Stimulated activated naive CD8-positive, alpha-beta T cell treated with anti-CD3 and anti-CD28 coated beads, Interleukin-15, Interleukin-2, amounts not matched to agents 100 ng/mL and 50 ng/mL, for 24 hours (primary cell): Measurements from ENCODE around the gene SMOC2.
"Not testable (repeated sequence)": the region's sequence is repeated elsewhere in the genome, so short reads cannot be mapped to it uniquely, and the experiment has no call there.

Experiments used
- H3K27ac Mint-ChIP-seq: one replicate; pipeline ENCODE4 v1.8.0; 2021; ENCODE audit warnings: mild to moderate bottlenecking, mixed read lengths
- H3K27me3 Mint-ChIP-seq: one replicate; pipeline ENCODE4 v1.8.0; 2021; ENCODE audit warnings: mixed read lengths
- H3K36me3 Mint-ChIP-seq: one replicate; pipeline ENCODE4 v1.8.0; 2021; ENCODE audit warnings: low read depth, mixed read lengths
- H3K4me1 Mint-ChIP-seq: one replicate; pipeline ENCODE4 v1.8.0; 2021; ENCODE audit warnings: low read depth, mixed read lengths
- H3K4me3 Mint-ChIP-seq: one replicate; pipeline ENCODE4 v1.8.0; 2021; ENCODE audit warnings: mild to moderate bottlenecking, mixed read lengths
- H3K9me3 Mint-ChIP-seq: one replicate; pipeline ENCODE4 v1.8.0; 2021; ENCODE audit warnings: mixed read lengths

The SMOC2 gene

GRCh38 chr6:168602576-168602975 is 161.6 kb downstream of the SMOC2 start:
- no peaks in the 10 kb centered on the region for H3K36me3 Mint-ChIP-seq
- H3K27me3 Mint-ChIP-seq: no peaks in the 10 kb centered on the region
- no peak overlapping the region for H3K4me3 Mint-ChIP-seq
- no peaks in the 10 kb centered on the region for H3K4me1 Mint-ChIP-seq
- H3K9me3 Mint-ChIP-seq: no peaks in the 10 kb centered on the region
- H3K27ac Mint-ChIP-seq: no peak overlapping the region

GRCh38 chr6:168603234-168603633 is 162.2 kb downstream of the SMOC2 start:
- H3K9me3 Mint-ChIP-seq: no peaks in the 10 kb centered on the region
- H3K4me1 Mint-ChIP-seq: no peaks in the 10 kb centered on the region
- no peaks in the 10 kb centered on the region for H3K36me3 Mint-ChIP-seq
- no peak overlapping the region for H3K27ac Mint-ChIP-seq
- H3K27me3 Mint-ChIP-seq: no peaks in the 10 kb centered on the region
- H3K4me3 Mint-ChIP-seq: no peak overlapping the region

- Mint-ChIP-seq H3K4me1 (no peaks in the 10 kb centered on the region), H3K27me3 (no peaks in the 10 kb centered on the region), H3K36me3 (no peaks in the 10 kb centered on the region), H3K27ac (no peak overlapping the region), H3K9me3 (no peaks in the 10 kb centered on the region), H3K4me3 (no peak overlapping the region)
These were observed 165.0 kb downstream of the SMOC2 start for GRCh38 chr6:168605964-168606363.

GRCh38 chr6:168606722-168607121 is 165.7 kb downstream of the SMOC2 start:
- no peaks in the 10 kb centered on the region for H3K4me1 Mint-ChIP-seq
- H3K27me3 Mint-ChIP-seq: no peaks in the 10 kb centered on the region
- no peaks in the 10 kb centered on the region for H3K9me3 Mint-ChIP-seq
- no peak overlapping the region for H3K4me3 Mint-ChIP-seq
- no peaks in the 10 kb centered on the region for H3K36me3 Mint-ChIP-seq
- H3K27ac Mint-ChIP-seq: no peak overlapping the region

- Mint-ChIP-seq H3K27ac (no peak overlapping the region), H3K4me3 (no peak overlapping the region), H3K27me3 (no peaks in the 10 kb centered on the region), H3K4me1 (no peaks in the 10 kb centered on the region), H3K9me3 (no peaks in the 10 kb centered on the region), H3K36me3 (no peaks in the 10 kb centered on the region)
These were observed 166.5 kb downstream of the SMOC2 start for GRCh38 chr6:168607272-168608112.

GRCh38 chr6:168608113-168608400 is 167.1 kb downstream of the SMOC2 start:
- Mint-ChIP-seq H3K27ac (no peak overlapping the region), H3K9me3 (peaks cover under 1% of the 10 kb centered on the region), H3K36me3 (no peaks in the 10 kb centered on the region), H3K4me3 (no peak overlapping the region), H3K4me1 (no peaks in the 10 kb centered on the region), H3K27me3 (no peaks in the 10 kb centered on the region)

- Mint-ChIP-seq H3K4me1 (no peaks in the 10 kb centered on the region), H3K9me3 (peaks cover 4% of the 10 kb centered on the region), H3K27ac (no peak overlapping the region), H3K27me3 (no peaks in the 10 kb centered on the region), H3K4me3 (no peak overlapping the region), H3K36me3 (no peaks in the 10 kb centered on the region)
These were observed 168.2 kb downstream of the SMOC2 start for GRCh38 chr6:168609026-168609685.

- Mint-ChIP-seq H3K4me3 (no peak overlapping the region), H3K36me3 (no peaks in the 10 kb centered on the region), H3K9me3 (peaks cover 4% of the 10 kb centered on the region), H3K27ac (no peak overlapping the region), H3K4me1 (no peaks in the 10 kb centered on the region), H3K27me3 (no peaks in the 10 kb centered on the region)
These were observed 169.0 kb downstream of the SMOC2 start for GRCh38 chr6:168609914-168610490.

GRCh38 chr6:168610966-168611365 is 170.0 kb downstream of the SMOC2 start:
- H3K4me1 Mint-ChIP-seq, H3K36me3 Mint-ChIP-seq, H3K9me3 Mint-ChIP-seq, H3K27ac Mint-ChIP-seq, H3K4me3 Mint-ChIP-seq, H3K27me3 Mint-ChIP-seq: not testable (repeated sequence)

- no peak overlapping the region for H3K27ac Mint-ChIP-seq
- H3K4me3 Mint-ChIP-seq: no peak overlapping the region
- H3K4me1 Mint-ChIP-seq: no peaks in the 10 kb centered on the region
- H3K36me3 Mint-ChIP-seq: no peaks in the 10 kb centered on the region
- peaks cover 9% of the 10 kb centered on the region for H3K9me3 Mint-ChIP-seq
- no peaks in the 10 kb centered on the region for H3K27me3 Mint-ChIP-seq
These were observed 170.7 kb downstream of the SMOC2 start for GRCh38 chr6:168611691-168612090.

- no peaks in the 10 kb centered on the region for H3K36me3 Mint-ChIP-seq
- H3K27me3 Mint-ChIP-seq: no peaks in the 10 kb centered on the region
- H3K4me3 Mint-ChIP-seq: no peak overlapping the region
- peaks cover 9% of the 10 kb centered on the region for H3K9me3 Mint-ChIP-seq
- H3K27ac Mint-ChIP-seq: no peak overlapping the region
- no peaks in the 10 kb centered on the region for H3K4me1 Mint-ChIP-seq
These were observed 171.6 kb downstream of the SMOC2 start for GRCh38 chr6:168612586-168612985.

GRCh38 chr6:168615837-168616236 is 174.9 kb downstream of the SMOC2 start:
- Mint-ChIP-seq H3K9me3 (peaks cover 9% of the 10 kb centered on the region), H3K36me3 (no peaks in the 10 kb centered on the region), H3K27ac (no peak overlapping the region), H3K4me3 (no peak overlapping the region), H3K4me1 (peaks cover 5% of the 10 kb centered on the region), H3K27me3 (no peaks in the 10 kb centered on the region)

- H3K27me3 Mint-ChIP-seq: no peaks in the 10 kb centered on the region
- H3K4me1 Mint-ChIP-seq: peaks cover 5% of the 10 kb centered on the region
- H3K36me3 Mint-ChIP-seq: no peaks in the 10 kb centered on the region
- peaks cover 17% of the 10 kb centered on the region for H3K9me3 Mint-ChIP-seq
- no peak overlapping the region for H3K27ac Mint-ChIP-seq
- no peak overlapping the region for H3K4me3 Mint-ChIP-seq
These were observed 176.1 kb downstream of the SMOC2 start for GRCh38 chr6:168616816-168617765.

GRCh38 chr6:168618546-168619315 is 177.7 kb downstream of the SMOC2 start:
- no peaks in the 10 kb centered on the region for H3K36me3 Mint-ChIP-seq
- H3K4me1 Mint-ChIP-seq: peaks cover 5% of the 10 kb centered on the region
- H3K9me3 Mint-ChIP-seq: peaks cover 13% of the 10 kb centered on the region
- H3K4me3 Mint-ChIP-seq: no peak overlapping the region
- no peak overlapping the region for H3K27ac Mint-ChIP-seq
- H3K27me3 Mint-ChIP-seq: no peaks in the 10 kb centered on the region
